ENCODE data around the gene SCT.

The SCT gene

DNA sequence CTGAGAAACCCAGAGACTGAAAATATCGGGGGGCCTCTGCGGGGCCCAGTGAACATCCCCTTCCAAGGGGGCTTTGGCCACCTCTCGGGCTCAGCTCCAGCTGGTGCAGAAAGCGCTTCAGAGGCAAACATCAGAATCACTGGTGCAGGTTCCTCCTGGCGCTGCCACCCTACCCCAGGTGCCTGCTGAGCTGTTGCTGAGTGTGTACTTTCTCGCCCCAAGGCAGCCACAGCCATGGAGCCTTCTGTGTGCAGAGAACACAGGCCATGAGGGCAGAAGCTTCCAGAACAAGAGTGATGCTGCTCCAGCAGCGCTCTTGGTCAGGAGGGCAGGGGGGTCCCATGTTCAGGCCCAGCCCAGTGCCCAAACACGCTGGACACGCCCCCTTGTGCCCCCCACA, 16.4 kb upstream of the SCT start:
- no peak for DNase-seq

DNA sequence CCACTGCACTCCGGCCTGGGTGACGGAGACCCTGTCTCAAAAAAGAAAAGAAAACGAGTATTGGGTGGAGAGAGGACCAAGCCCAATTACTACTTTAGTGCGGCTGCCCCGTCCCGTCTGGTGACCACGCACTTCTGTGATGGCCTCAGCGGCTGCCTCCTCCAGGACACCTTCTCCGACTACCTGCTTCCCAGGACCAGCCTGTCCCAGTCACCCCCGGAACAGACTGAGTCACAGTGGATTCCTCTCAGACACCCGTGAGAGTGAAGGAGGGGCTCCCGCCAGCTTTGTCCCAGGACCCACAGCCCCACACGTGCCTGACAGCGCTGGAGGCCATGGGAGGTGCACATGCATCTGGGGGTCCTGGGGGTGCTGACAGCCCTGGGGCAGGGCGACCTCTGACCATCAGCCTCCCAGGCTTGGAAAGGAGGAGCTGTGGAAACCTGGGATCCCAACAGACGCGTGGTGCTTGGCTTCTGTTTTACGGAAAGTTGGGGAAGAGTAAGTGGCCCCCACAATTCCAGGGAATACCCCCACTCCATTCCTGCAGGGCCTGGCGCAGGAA, 14.9 kb upstream of the SCT start:
- no peak for DNase-seq

DNA sequence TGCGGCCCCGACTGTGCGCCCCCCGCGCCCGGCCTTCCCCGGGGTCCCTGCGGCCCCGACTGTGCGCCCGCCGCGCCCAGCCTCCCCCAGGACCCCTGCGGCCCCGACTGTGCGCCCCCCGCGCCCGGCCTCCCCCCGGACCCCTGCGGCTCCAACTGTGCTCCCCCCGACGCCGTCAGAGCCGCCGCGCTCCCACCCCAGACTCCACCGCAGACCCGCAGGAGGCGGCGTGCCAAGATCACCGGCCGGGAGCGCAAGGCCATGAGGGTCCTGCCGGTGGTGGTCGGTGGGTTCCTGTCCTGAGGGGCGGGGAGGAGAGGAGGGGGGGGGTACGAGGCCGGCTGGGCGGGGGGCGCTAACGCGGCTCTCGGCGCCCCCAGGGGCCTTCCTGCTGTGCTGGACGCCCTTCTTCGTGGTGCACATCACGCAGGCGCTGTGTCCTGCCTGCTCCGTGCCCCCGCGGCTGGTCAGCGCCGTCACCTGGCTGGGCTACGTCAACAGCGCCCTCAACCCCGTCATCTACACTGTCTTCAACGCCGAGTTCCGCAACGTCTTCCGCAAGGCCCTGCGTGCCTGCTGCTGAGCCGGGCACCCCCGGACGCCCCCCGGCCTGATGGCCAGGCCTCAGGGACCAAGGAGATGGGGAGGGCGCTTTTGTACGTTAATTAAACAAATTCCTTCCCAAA, 13.2 kb upstream of the SCT start:
- DNase-seq, result no peak

DNA sequence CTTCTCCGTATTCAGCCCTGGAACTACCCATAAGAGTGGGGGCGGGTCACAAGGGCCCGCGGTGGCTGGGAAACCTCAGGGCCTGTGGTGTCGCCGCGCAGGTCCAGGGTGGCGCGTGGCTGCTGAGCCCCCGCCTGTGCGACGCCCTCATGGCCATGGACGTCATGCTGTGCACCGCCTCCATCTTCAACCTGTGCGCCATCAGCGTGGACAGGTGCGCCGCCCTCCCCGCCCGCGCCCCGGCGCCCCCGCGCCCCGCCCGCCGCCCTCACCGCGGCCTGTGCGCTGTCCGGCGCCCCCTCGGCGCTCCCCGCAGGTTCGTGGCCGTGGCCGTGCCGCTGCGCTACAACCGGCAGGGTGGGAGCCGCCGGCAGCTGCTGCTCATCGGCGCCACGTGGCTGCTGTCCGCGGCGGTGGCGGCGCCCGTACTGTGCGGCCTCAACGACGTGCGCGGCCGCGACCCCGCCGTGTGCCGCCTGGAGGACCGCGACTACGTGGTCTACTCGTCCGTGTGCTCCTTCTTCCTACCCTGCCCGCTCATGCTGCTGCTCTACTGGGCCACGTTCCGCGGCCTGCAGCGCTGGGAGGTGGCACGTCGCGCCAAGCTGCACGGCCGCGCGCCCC, 12.5 kb upstream of the SCT start:
- no peak for DNase-seq

DNA sequence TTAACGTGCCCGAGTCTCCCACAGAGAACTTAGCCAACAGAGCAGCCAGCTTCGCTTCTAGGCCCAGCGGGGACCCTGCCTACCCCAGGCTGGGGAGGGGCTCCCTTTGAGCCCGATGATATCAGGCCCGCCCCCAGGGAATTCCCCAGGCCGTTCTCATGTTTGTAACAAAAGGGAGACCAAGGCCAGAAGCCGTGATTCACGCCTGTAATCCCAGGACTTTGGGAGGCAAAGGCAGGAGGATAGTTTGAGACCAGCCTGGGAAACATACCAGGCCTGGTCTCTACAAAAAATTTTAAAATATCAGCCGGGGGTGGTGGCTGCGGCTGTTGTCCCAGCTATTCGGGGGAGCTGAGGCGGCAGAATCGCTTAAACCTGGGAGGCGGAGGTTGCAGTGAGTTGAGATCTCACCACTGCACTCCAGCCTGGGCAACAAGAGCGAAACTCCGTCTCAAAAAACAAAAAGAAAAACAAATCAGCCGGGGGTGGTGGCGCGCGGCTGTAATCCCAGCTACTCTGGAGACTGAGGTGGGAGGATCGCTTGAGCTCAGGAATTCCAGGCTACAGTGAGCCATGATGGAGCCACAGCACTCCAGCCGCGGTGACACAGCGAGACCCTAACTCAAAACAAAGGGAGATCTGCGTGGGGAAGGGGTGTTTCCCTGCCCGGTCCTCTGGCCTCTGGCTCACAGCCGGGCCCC, 11.8 kb upstream of the SCT start:
- no peak for DNase-seq

DNA sequence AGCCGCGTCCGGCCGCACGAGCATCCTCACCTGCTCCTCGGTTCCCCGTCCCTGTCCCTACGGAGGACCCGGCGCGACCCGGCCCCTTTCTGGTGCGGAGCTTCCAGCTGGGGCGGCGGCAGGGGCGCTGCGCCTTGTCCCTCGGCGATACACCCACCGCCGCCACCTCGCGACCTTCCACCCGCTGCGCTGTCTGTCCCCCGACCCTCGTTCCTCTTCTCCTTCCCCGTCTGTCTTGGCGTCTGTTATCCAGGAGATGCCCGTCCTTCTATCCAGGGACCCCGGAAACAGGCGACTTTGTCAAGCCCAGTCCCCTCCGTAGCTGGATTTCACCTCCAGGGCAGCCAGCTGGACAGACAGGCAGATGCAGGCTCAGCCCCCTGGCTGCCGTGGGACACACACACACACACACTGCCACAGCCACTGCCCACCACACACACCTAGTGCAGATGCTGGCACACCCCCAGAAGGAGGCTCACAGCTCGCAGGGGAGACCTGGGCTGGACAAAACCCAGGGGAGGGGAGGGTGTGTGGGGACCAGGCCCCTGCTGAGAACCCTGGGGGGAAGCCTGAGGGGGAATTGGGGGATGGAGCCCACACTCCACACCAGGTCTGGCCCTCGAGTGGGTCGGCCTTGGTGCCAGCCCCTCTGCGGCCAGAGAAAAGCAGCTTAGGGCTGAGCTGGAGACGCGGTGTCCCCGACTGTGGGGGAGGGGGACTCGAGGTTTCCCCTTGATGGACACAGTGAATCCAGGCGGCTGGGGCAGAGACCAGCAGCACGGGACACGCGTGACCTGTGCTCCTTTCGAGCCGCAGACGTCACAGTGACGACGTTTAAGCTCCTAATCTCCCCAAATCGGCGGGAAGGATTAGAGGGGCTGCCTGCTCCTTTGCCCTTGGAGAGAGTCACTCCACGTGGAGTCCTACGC, 10.9 kb upstream of the SCT start:
- no peak for DNase-seq

DNA sequence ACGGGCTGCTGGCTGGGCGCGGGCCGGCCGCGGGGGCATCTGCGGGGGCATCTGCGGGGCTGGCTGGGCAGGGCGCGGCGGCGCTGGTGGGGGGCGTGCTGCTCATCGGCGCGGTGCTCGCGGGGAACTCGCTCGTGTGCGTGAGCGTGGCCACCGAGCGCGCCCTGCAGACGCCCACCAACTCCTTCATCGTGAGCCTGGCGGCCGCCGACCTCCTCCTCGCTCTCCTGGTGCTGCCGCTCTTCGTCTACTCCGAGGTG, 10.3 kb upstream of the SCT start:
- DNase-seq, result no peak

DNA sequence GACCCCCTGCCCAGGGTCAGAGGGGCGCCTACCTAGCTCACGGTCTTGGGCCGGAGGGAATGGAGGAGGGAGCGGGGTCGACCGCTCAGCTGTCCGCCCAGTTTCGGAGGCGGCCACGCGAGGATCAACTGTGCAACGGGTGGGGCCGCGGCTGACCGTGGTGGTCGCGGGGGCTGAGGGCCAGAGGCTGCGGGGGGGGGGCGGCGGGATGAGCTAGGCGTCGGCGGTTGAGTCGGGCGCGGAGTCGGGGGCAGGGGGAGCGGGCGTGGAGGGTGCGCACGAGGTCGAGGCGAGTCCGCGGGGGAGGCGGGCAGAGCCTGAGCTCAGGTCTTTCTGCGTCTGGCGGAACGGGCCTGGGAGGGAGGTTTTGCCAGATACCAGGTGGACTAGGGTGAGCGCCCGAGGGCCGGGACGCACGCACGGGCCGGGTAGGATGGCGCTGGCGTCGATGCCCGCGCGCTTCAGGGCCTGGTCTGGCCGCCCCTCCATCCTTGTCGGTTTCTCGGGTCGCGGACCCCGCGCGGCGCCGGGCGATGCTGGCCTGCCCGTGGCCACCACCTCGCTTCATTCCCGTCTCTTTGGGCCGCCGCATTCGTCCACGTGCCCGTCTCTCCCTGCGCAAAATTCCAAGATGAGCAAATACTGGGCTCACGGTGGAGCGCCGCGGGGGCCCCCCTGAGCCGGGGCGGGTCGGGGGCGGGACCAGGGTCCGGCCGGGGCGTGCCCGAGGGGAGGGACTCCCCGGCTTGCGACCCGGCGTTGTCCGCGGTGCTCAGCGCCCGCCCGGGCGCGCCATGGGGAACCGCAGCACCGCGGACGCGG, 9.7 kb upstream of the SCT start, which contains the start of gene DRD4:
Gene DRD4 (plus strand): TSS at position 759 of the 822 bp plus-strand sequence. CDS start 36 bp downstream, at position 795.
- DNase-seq, result no peak

DNA sequence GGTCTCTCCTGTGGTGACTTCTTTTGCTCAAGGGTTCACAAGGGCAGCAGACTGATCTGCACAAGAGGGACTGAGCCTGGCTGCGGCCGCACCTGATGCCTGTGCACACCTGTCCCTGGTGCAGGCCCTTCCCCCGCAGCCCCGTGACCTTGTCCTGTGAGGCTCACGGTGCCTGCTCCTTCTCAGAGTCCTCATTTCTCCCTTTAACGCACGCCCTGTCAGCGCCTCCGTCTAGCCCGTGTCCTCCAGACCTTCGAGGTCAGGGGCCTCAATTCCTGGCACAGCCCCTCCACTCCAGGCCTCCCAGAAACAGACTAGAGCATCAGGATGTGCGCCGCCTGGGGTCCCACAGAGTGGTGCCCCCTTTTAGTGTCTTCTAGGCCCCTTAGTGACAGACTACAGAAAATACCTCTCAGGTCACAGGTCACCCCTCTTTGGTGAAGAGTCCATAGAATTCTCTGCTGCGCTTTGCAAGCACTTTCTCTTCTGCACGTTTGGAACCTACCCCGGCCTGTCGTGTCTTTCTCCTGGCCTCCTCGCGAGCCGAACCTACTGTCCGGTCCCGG, 9.0 kb upstream of the SCT start:
- no peak for DNase-seq

DNA sequence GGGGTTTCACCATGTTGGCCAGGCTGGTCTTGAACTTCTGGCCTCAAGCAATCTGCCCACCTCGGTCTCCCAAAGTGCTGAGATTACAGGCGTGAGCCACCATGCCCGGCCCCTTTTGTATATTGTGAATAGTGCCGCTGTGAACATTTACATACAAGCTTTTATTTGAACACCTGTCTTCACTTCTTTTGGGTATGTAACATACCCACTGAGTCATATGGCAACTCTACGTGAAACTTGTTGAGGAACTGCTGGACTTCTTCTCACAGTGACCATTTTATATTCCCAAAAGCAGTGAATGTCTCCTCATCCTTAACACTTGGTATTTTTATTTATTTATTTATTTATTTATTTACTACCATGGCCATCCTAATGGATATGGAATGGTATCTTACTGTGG, 3.9 kb upstream of the SCT start:
- no peak for DNase-seq

DNA sequence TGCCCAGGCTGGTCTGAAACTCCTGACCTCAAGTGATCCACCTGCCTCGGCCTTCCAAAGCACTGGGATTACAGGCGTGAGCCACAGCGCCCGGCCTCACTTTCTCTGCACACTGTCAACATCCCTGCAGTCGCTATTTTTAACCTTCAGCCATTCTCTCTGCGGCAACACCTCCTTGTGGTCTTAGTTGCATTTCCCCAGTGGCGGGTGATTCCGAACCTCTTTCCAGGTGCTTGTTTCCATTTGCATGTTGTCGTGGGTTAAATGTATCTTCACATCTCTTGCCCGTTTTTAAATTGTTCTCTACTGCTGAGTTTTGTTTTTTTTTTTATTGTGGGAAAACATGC, 2.2 kb upstream of the SCT start:
- DNase-seq, result no peak

DNA sequence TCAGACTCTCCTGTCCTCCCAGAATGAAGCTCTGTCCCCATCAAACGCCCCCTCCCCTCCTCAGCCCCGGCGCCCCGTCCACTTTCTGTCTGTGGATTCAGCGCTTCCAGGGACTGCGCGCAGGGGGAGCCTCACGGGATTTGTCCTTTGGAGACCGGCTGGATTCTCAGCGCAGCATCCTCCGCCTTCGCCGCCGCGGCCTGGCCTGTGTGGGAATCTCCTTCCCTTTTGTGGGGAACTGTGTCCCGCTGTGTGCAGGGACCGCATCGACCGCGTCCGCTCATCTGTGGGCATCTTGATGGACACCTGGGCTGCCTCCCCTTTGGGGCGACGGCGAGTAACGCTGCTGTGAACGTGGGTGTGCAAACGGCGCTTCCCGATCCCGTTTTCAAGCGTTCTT, 1.1 kb upstream of the SCT start:
- DNase-seq, result no peak

DNA sequence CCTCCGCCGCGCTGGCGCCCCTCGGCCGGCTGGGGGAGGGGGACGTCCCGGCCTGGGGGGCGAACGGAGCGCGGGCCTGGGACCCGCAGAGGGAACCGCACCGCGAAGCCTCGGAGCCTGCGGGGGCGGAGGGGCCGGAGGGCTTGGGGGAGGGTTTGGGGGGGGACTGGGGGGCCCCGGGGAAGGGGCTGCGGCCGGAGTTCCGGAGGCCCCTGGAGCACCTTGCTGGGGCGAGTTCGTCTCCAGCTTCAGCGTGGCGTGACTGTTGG, 261 bp upstream of the SCT start:
- no peak for DNase-seq

DNA sequence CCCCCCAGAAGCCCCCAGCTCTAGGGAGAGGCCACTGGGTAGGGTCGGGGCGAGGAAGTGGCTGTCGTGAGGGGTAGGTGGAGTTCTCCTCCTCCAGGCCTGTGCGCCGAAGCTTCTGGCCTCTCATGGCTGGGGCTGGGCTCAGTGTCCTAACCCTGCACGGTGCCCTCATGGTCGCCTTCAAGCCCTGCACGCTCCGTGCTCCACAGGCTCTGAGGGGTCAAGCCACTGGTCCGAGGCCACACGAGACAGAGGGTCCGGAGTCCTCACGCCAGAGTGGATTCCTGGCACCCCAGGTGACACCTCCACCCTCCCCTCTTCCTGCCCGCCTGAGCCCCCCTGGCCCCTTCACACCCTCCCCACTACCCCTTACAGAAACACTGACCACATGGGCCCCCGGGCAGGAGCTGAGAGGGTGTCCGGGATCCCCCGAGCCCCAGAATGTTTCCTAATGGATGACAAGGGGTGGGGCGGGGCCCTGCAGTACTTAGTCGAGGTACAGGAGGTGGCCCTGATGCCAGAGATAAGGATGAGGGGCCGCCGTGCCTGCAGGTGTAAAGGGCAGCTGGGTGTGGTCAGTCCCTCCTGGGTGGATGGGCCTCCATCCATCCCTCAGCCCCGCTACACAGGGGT, 1.2 kb downstream of the SCT start:
- DNase-seq, result no peak

DNA sequence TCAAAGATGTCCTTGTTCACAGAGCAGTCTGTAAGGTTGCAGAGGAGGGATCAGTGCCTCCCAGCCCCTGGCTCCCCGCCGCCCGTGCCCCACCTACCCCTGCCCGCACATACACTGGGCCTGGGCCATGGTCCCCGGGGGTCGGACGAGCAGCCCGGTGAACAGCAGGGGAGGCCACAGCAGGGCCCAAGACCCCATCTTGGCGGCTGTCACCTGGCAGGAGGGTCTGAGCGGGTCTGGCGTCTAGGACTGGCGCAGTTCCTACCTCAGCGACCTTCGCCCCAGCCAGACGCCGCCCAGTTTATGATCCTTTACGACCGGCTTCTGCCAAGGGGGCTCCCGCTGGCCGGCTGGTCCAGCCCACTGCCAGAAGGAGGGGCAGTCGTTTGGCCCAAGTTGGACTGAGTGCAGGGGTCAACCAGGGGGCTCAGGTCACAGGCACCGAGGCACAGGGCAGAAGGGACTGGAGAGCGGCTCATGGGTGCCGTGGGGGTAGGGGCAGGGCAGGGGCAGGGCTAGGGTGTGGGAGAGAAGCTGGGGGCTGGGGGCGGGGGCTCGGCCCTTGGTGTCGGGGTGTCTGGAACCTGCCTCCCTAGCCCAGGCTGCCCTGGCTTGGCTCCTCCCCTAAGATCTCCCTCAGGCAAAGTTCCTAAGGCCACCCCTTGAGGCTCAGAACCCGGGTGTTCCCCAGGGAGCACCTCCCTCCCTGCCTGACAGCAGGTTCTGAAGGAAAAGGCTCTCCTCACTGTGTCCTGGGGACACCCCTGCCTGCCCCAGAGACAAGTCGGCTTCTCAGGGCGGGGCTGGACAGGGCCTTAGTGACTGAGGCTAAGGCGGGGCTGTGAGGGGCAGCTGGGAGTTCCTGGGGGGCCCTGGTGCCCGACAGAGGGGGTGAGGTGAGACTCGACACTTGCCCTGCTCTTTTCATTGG, 2.0 kb downstream of the SCT start, which contains the start of gene CDHR5:
Gene CDHR5 (minus strand): TSS at position 251 of the 931 bp plus-strand sequence. CDS start 53 bp downstream, at position 198.
- no peak for DNase-seq

DNA sequence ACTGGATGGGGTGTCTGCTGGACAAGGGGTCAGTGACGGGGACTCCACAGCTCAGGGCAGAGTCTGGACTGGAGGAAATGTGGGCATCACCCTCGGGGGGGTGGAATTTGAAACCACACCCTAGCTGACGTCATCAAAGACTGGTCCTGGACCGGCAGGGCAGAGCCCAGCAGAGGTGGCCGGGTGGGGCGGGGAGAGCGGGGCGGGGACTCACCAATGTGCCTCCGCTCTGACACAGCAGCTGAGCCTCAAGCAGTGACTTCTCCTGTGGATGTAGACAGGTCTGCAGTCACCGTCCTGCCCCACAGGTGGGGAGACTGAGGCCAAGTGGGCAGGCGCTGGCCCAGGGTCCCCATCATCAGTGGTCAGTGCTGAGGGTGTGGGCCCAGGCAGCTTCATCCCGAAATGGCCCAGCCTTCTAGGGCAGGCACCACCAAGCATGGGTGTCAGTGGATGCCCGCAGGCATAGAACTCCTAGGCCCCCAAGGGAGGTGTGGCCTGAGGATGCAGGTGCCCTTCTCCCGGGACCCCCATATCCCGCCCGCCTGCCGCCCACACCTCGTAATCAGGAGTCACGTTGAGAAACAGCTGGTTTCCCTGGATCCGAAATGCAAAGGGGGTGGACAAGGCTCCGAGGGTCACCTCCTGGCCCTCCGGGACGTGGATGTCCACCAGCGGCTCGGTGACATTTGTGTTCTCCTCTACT, 2.8 kb downstream of the SCT start:
- no peak for DNase-seq

DNA sequence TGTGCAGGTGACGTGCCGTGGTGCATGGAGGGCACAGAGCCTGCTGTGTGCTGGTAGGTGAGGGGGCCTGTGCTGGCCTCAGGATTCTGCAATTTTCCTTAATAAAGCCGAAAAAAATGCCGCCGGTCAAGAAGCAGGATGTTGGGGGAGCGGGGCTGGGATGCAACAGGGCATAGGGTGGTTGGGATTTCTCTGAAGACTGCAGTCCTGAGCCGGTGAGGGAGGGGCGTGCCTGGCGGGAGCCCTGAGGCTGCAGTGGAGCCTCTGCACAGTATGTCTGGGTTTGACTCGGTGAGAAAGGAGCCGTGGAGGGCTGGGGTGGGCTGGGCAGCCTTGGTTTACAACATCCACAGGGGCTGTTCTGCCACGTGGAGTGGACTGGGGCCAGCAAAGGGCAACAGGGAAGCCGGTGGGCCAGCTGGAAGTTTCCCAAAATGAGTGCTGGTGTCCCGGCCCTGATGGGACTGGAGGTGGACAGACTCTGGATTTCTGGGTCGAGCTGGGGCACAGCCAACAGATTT, 3.6 kb downstream of the SCT start:
- no peak for DNase-seq

DNA sequence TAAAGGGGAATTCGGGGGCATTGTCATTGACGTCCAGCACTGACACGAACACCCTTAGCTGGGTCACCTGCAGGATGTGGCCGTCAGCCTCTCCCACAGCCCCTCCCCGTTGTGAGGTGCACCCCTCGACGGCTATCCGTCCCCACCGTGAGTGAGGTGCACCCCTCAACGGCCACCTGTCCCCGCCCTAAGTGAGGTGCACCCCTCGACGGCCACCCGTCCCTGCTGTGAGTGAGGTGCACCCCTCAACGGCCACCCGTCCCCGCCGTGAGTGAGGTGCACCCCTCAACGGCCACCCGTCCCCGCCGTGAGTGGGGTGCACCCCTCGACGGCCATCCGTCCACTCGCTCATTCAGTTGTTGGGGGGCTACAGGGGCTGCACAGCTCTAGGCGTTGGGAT, 5.1 kb downstream of the SCT start:
- DNase-seq, result no peak
